DMS53 treated with DMSO at 0.1 percent for 48 hours (cell line): ENCODE results near the gene APLP1.
"Not testable (repeated sequence)": the region's sequence is repeated elsewhere in the genome, so short reads cannot be mapped to it uniquely, and the experiment has no call there.

Source experiments
- DNase-seq: peaks from one replicate; lab custom pipeline; 2025; ENCODE audit not compliant: unreplicated experiment; lab: John Stamatoyannopoulos, UW

Gene APLP1

GRCh38 chr19:35852029-35852780 lies 16.2 kb upstream of the APLP1 start, which contains the start of gene NPHS1:
TSS of gene NPHS1 (minus strand) at chr19:35852504. CDS start at chr19:35851837, 667 bp downstream.
- DNase-seq: no peak

- no peak for DNase-seq
Observed at GRCh38 chr19:35853038-35853756, 15.2 kb upstream of the APLP1 start.

- no peak for DNase-seq
Observed at GRCh38 chr19:35856546-35857149, 11.7 kb upstream of the APLP1 start, which contains the start of gene KIRREL2. TSS of gene KIRREL2 (plus strand) at chr19:35856911. CDS start at chr19:35857120, 209 bp downstream.

GRCh38 chr19:35858311-35858710 lies 10.1 kb upstream of the APLP1 start:
- no peak for DNase-seq

- DNase-seq: no peak
Observed at GRCh38 chr19:35859414-35859813, 9.0 kb upstream of the APLP1 start.

- DNase-seq: no peak
Observed at GRCh38 chr19:35860436-35860817, 7.9 kb upstream of the APLP1 start.

- DNase-seq: peak; percentile 62
Observed at GRCh38 chr19:35860818-35861639, 7.3 kb upstream of the APLP1 start.

GRCh38 chr19:35861640-35862160 lies 6.7 kb upstream of the APLP1 start:
- no peak for DNase-seq

GRCh38 chr19:35862528-35862927 lies 5.8 kb upstream of the APLP1 start:
- DNase-seq: no peak

GRCh38 chr19:35863018-35863417 lies 5.4 kb upstream of the APLP1 start:
- no peak for DNase-seq

- peak; percentile 57 for DNase-seq
Observed at GRCh38 chr19:35868823-35869326, 501 bp downstream of the APLP1 start.

- DNase-seq: peak; percentile 95
Observed at GRCh38 chr19:35869327-35870123, 1.2 kb downstream of the APLP1 start.

- not testable (repeated sequence) for DNase-seq
Observed at GRCh38 chr19:35870124-35870736, 1.9 kb downstream of the APLP1 start.

GRCh38 chr19:35870798-35871197 lies 2.4 kb downstream of the APLP1 start:
- no peak for DNase-seq

GRCh38 chr19:35871611-35872010 lies 3.2 kb downstream of the APLP1 start:
- DNase-seq: no peak

GRCh38 chr19:35872180-35872579 lies 3.8 kb downstream of the APLP1 start:
- no peak for DNase-seq

GRCh38 chr19:35874392-35874930 lies 6.1 kb downstream of the APLP1 start:
- DNase-seq: no peak

GRCh38 chr19:35879068-35879467 lies 10.7 kb downstream of the APLP1 start:
- DNase-seq: no peak

- DNase-seq: peak; percentile 92
Observed at GRCh38 chr19:35879770-35880317, 11.5 kb downstream of the APLP1 start.
